ENCODE data around the gene BIN1.

BIN1 gene

DNA sequence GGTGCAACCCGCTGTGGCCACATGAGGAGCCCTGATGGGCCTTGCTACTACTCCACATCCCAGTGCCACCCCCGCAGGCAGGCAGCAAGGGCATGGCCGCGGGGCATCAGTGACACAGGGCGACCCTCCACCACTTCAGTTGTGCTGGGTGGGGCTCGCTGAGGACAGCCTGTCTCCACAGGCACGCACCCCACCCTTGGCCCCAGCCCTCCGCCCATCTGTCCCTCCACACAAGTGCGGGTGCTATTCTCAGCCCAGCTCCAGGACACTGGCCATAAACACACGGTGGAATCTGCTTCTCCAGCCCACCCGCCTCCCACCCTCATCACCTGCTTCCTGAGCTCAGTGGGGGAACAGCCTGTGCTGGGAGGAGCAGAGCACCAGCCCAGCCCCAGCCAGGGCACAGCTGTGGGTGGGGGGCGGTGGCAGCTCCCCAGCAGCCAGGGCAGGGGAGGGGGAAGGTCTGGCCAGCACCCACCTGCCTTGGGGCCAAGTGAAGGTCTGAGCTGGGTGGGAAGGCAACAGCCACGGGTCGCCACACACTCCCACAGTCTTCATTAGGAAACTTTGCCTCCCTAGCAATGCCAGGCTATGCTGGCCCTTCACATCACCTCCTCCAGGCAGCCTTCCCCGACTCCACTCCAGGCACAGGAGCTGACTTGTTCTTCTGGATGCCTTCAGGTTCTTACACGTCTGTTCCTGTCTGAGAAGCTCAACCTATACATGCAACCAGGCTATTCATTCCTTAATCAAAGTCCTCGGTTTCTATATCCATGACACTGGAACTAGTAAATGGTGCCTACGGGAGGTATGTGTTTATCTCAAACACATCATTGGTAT is 16.5 kb downstream of the BIN1 start:
- no peak for DNase-seq

DNA sequence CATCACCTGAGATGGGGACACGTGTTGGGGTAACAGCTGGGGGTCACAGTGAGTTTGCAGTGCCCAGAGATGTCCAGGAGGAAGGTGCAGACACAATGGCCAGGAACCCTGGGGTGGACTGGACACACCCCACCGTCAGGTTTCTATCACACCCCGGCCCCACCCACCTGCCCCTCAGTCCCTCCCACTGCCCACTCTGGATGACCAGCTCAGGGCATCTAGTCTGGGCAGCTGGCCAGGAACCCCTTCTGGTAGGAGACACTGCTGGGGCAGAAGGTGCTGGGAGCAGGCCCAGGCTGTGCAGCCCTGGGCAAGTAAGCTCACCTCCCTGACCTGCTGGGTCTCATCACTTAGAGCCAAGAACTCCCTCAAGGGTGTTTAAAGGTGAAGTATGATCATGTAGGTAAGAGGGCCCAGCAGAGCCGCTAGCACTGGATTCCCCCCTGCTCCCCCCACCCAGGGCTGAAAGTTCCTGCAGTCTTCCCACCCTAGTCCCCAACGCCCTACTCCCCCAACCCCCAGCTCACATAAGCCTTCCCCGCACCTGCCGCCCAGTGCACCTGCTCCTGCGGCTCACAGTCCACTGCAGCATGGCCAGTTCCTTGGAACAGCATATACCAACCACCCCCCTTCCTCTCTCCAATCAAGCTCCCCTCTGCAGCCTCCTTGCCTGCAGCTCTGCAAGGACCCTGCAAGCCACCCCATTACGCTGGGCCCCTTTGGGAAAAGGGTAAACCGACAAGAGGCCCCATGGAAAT is 17.3 kb downstream of the BIN1 start:
- no peak for DNase-seq

GRCh38 chr2:127088706-127089105 is 18.2 kb downstream of the BIN1 start:
- DNase-seq: no peak

GRCh38 chr2:127087791-127088495 is 19.0 kb downstream of the BIN1 start:
- DNase-seq: no peak

DNA sequence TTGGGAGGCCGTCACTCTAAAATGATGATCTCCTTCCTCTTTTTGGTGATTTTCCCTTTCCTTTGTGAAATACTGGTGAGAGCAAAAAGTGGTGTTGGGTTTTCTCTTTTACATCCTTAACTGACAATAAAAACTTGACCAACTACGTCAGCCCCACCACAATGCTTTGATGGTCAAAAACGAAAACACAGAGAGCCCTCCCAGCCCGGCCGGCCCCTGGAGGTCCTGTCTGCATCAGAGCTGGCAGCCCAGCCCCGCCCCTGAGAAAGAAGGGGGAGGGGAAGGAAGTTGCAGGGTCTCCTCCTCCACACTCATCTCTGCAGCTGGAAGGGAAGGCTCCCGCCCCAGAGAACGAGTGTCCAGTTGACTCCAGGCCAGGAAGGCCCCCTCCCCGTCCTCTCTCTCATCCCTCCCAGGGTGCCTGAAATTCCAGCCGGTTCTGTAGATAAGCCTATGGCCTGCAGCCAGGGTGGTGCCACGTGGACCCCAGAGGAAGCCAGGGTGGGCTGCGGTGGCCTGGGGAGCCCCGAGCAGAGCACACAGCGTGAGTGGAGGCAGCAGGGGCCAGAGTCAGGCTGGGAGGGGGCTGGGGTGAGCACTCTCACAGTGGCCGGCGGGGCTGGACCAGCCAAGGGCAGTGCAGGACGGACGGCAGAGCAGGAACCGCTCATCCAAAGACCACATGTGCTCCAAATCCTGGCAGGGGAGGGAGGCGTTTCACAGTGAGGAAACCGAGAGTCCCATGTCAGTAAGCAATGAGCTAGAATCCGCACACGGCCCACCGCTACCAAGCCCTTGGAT is 19.8 kb downstream of the BIN1 start:
- DNase-seq: peak; percentile 63 to 71

- peak; percentile 43 to 54 for DNase-seq
Measured at GRCh38 chr2:127085317-127085681, 21.7 kb downstream of the BIN1 start.

DNA sequence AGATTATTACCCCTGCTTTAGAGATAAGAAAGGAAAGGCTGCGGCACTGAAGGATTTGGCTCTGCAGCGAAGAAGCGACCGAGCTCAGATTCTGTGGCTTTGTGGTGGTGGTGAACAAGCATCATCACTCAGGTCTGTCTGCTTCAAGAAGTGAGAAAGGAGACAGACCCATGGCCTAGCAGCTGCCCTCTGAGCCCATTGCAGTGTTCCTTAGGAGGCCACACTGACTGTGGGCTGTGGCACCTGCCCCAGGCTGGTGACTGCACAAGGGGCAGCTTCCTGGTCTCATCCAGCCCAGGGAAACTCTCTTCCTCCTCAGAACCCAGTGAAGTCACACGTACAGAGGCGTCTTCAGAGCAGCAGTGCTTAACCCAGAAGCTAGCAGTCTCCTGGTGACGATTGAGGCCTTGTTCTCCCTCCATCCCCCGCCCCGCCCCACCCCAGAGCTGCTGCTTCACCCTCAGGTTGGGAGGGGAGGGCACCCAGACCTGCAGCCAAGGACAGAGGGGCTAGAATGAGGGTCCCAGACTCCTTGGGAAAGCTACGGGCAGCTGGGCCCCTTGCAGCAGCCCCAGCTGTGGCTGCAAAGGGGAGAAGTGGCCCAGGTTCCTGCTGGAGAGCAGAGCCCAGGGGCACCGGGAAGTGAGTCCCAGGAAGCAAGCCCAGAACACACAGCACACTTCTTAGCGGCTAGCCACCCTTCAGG is 22.2 kb downstream of the BIN1 start:
- DNase-seq: peak; percentile 41 to 79

DNA sequence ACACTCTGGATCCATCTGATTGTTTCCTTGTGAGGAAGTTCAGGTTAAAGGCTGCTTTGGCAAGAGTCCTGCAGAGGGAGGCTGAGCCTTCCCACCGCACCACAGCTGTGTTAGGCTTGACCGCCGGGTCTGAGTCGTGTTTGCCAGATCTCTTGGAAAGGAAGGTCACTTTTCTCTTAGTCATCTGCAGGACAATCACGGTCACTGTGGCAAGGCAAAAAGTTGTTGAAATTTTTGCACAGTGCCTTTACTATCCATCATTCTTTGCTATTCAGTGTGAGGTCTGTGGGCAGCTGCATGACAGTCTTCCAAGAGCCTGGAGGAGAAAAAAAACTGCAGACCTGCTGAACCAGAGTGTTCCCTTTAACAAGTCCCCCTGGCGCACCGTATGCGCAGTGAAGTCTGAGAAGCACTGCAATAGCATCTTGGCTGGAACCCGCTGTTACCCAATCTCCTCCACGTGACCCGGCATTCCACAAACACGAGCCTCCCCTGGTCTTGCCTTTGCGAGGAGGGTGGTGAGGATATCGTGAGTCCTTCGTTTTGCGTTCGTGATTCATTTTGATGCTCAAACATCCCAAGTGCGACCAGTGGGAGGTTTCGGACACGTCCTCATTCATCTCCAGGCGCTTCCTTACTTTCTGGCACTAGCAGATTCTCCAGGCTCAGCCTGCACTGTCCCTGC is 23.0 kb downstream of the BIN1 start:
- DNase-seq: peak; percentile 47 to 76

GRCh38 chr2:127082974-127083373 is 24.0 kb downstream of the BIN1 start:
- peak; percentile 46 to 71 for DNase-seq

DNA sequence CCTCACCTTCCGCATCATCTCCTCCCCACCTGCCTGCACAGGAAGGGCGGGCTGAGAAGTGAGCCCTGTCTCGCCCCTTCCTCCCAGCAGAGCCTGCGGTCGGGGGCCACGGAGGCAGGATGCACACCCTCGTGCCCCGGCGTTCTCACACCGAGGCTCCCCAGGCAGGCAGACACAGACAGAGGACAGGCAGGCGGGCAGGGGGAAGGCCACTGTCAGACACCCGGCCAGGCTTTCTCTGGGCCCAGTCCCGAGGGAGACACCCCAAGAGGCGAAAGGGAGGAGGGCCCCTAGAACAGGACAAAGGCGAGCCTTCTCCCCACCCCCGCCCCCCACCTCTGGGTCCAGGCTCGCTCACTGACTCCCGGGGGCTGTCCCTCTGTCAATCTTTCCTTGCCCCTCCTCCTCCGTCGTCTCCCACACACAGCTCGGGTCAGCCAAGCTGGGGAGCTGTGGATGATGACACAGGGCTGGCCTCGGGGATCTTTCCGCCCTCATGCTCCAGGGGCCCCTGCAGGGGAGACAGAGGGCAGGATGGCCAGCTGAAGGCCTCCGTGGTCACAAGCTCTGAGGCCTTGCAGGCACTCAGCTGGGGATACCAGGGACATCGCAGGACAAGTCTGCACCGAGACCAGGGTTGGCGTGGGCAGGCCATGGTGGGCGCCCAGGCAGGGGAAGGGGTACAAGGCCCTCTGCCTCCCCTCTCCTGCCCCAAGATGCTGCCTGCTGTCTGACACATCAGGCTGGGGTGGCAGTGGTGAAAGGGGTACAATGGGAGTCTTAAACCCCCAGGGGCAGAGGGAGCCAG is 24.9 kb downstream of the BIN1 start:
- DNase-seq: peak; percentile 53 to 76

DNA sequence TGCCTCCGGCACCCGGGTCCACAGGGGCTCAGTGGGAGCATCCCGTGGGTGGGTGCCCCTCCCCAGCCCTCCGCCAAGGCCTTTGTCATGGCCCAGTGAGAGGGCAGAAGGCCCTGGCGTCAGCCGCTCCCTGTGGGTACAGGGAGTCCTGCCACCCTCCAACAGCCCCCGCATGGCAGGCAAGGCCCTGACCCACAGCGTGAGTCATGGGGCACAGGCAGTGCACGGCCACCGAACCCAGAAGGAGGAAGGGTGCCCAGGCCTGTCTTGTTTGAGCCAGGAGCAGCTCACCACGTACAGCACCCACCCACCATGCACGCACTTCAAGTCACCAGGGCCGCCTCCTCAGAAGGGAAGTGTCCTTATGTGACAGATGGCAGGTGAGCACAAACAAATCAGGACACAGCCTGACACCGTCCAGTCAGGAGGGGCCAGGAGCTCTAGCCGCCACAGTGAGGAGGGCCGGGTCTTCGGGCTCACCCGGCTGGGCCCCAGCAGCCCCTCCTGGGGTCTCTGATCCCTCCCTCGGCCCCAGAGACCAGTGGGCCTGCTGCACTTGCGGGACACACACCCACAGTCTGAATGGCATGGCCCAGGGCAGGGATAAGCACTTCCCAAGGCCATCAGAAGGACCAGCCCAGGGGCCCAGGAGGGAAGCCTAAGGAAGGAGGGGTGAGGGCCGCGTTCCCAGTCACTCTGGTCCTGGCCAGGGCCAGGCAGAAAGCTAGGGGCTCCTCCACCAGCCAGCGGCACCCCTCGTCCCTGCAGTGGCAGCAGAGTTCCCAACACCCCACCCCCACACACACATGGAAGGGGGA is 25.8 kb downstream of the BIN1 start:
- peak; percentile 83 to 96 for DNase-seq

GRCh38 chr2:127080226-127080937 is 26.6 kb downstream of the BIN1 start:
- DNase-seq: no peak

DNA sequence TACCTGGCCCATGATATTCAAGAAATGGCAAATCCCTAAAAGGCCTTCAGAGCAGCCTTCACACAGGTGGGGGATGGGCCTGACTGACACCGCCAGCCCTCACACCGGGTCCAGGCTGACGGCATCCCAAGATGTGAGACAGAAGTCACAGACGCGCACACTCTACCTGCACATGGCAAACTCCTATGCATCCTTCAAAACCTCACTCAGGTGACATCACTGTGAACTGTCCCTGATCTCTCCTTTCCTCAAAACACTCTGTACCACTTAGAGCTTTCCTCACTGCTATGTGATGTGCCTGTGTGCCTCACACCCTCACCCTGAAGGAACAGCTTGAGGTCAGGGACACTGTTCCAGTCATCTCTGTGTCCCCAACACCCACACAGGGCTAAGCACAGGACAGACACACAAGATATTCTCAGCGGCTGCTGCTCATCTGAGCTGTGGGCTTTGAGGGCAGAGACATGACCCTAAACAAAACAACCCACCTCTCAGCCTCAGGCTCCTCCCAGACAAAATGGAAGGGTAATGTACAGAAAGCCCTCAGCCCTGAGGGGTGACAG is 27.5 kb downstream of the BIN1 start:
- DNase-seq: peak in 1 of 2 donors; percentile 55

DNA sequence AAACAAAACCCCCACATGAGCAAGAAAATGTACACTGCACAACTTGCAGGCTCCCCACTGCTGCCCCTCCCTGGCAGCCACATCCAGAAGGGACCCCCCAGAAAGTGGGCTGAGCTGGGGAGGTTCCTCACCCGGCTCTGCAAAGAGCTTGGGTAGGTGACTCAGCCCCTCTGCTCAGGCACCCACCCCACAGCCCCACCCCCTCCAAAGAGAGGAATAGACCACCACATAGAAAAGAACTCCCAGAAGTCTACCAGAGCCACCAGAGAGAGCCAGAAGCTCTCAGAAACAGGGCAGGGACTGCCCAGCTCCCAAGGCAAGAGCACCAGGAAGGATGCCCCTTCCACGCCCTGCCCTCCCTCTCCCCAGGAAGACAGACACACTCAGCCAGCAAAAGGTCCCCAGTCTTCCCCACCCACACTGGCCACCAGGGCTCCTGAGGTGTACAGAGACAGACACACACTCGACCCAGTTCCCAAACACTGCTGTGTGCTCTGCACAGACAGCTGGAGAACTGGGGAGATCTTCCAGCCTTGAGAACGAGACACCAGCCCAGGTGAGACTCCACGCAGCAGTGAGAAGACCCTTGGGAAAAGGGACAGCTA is 28.2 kb downstream of the BIN1 start:
- no peak for DNase-seq

GRCh38 chr2:127078028-127078427 is 28.9 kb downstream of the BIN1 start:
- no peak for DNase-seq

DNA sequence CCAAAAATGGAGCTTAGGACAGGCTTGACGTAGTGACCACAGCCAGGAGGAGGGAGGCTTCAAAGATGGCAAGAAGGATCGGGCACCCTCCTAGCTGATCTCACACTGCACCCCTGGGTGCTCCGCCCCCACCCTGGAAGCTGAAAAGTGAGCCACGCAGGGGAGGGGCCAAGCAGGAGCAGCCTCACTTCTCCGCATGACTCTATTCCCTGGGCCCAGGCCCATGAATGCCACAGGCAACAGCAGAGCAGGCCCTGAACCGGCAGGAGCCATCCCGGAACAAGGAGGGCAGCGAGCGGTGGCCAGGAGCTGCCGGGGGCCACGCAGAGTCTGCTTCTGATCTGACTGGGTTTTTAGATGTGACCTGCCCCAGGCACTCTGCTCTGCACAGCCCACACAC is 30.0 kb downstream of the BIN1 start:
- DNase-seq: no peak

DNA sequence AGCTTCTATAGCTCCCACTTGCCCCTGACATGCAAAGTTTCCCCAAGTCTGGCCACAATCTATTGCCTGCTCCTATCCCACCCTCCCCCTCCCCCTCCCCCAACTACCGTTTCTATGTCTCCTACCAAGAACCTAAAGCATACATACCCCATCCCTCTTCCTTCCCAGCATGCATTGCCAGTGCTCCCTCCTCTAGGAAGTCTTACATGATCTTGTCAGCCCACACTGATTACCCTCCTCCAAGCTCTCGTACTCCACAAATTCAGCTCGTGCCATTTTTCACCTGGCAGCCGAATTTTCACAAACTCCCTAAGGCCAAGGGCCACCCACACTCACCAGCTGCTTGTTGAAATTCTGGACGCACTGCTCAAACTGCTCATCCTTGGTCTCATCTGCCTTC is 30.7 kb downstream of the BIN1 start:
- no peak for DNase-seq

DNA sequence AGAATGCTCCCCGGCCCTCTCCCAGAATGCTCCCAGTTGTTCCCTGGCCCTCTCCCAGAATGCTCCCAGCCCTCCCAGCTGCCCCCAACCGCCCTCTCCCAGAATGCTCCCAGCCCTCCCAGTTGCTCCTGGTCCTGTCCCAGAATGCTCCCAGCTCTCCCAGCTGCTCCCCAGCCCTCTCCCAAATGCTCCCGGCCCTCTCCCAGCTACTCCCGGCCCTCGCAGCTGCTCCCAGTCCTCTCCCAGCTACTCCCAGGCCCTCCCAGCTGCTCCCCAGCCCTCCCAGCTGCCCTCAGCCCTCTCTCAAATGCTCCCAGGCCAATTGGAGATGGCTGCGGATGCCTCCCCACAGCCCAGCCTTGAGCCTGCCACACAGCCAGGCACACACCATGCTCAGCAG is 31.1 kb downstream of the BIN1 start:
- no peak for DNase-seq

Data from inflammatory macrophage (primary cell).